GM18951 (cell line): ENCODE data around the gene CD1C.
"Not testable (repeated sequence)": the region's sequence is repeated elsewhere in the genome, so short reads cannot be mapped to it uniquely, and the experiment has no call there.

Source experiments
- POLR2A ChIP-seq: IDR thresholded peaks from 4 replicates; pipeline ENCODE4 v1.6.1; 2011; ENCODE audit warnings: mild to moderate bottlenecking; ENCODE audit not compliant: insufficient read length, insufficient read depth; ENCODE audit errors: extremely low read depth
- in situ Hi-C: fragments of 300-500 bp; cut with MboI; formaldehyde crosslinking; loops from one replicate; pipeline ENCODE4 v1.12.0; 2022; ENCODE audit warnings: low sequenced_read_pairs, mixed read lengths, inconsistent platforms; ENCODE audit not compliant: unreplicated experiment

The CD1C gene

DNA sequence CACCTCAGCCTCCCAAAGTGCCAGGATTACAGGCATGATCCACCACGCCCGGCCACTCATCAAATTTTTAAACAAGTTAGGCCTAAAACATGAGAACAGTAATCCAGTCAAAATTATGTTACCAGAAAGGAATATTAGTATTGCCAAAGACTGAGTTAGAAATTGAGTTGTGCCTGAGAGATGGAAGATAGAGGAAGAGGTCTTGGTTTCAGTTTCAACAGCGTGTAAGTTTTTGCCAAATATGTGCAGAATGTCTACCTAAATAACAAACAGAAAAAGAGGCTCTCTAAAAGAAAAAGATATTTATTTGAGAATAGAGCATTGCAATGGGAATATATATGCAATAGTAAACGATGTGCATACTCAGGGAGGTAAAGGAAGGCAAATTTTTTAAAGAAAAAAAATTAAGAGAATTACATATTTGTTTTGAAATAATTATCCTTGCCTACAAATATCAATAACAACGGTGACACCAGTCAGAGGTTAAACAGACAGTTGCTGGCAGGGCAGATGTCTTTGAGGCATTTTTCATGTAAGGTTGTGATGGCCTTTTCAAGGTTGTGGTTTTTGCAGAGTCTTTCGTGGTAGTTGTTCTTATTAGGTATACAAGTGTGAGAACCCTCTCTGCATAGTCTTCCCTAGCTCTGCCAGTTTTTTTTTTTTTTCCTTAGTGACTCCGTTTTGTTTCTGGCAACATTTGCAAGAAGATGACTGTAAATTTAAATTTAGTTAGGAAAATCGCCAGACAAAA is 43.9 kb downstream of the CD1C start:
- in situ Hi-C loops = no loop called here
- TF ChIP-seq POLR2A = no peak

DNA sequence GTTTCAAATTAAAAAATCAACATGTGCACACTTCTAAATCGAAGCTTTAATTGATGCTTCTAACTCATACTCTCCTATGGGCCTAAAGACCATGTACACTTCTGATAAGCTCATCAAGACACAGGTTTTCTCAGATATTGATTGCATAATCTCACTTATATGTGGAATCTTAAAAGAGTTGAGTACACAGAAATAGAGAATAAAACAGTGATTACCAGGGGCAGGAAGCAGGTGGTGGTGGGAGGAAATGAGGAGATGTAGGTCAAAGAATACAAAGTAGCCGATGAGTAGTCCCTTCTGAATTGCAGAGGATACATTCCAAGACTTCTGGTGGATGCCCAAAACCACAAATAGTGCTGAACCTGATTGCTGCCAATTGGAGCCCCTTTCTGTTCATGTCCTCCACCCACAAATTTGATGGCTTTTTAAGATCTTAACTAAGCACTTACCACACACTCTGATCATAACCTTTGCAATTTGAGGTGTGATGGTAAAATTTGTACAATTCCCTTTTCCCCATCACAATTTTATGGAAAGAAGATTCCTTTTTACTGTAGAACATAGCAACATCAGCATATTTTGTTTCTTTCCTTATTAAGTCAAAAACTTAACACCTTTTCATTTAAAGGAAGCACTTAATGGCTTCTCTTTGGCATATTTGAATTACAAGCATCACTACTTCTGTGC is 44.9 kb downstream of the CD1C start:
- in situ Hi-C loops = no loop called here
- TF ChIP-seq POLR2A = no peak

DNA sequence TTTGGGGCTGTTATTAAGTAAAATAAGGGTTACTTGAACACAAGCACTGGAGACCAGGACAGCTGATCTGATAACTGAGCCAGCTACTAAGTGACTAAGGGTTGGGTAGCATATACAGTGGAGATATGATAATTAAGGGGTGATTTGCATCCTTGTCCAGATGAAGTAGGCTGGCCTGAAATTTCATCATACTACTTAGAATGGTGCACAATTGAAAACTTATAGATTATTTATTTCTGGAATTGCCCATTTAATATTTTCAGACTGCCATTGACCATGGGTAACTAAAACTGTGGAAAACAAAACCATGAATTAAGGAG is 45.5 kb downstream of the CD1C start:
- in situ Hi-C loops = no loop called here
- TF ChIP-seq POLR2A = no peak

DNA sequence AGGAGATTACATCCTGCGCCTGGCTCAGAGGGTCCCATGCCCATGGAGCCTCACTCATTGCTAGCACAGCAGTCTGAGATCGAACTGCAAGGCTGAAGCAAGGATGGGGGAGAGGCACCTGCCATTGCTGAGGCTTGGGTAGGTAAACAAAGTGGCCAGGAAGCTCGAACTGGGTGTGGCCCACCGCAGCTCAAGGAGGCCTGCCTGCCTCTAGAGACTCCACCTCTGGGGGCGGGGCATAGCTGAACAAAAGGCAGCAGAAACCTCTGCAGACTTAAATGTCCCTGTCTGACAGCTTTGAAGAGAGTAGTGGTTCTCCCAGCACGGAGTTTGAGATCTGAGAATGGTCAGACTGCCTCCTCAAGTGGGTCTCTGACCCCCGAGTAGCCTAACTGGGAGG is 46.7 kb downstream of the CD1C start:
- in situ Hi-C loops = not testable (repeated sequence)
